ENCODE data around the gene STT3A.

DNA sequence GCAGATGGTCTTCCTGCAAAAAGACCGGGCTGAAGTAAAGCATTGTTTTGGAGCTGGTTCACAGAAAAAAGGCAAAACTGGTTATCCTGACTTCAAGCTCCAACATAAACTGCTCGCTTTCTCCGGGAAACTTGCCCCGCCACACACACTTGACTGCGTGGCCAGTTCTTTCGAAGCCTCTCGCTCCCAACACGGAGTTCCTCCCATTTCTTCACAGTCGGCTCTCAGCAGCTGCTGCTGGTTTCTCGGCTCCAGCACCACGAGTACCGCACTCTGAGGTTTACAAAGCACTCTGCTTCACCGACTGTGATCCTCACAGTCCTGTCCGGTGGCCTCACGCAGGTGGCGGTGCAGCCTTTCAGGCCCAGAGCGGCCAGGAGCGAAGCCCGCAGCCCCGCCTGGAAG, 32.6 kb downstream of the STT3A start:
- TF ChIP-seq, protein P1, sequence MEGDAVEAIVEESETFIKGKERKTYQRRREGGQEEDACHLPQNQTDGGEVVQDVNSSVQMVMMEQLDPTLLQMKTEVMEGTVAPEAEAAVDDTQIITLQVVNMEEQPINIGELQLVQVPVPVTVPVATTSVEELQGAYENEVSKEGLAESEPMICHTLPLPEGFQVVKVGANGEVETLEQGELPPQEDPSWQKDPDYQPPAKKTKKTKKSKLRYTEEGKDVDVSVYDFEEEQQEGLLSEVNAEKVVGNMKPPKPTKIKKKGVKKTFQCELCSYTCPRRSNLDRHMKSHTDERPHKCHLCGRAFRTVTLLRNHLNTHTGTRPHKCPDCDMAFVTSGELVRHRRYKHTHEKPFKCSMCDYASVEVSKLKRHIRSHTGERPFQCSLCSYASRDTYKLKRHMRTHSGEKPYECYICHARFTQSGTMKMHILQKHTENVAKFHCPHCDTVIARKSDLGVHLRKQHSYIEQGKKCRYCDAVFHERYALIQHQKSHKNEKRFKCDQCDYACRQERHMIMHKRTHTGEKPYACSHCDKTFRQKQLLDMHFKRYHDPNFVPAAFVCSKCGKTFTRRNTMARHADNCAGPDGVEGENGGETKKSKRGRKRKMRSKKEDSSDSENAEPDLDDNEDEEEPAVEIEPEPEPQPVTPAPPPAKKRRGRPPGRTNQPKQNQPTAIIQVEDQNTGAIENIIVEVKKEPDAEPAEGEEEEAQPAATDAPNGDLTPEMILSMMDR (IDR thresholded peaks at IDR 0.05): no peak
- TF ChIP-seq ZFX (IDR thresholded peaks at IDR 0.05; ENCODE audit: borderline replicate concordance): no peak
